ENCODE measurements around the gene FOXQ1.

GRCh38 chr6:1351381-1352008 is 39.6 kb downstream of the FOXQ1 start:
- TF ChIP-seq TAF1 (IDR thresholded peaks at IDR 0.05; ENCODE audit: low read depth, low read length) (no peak), POLR2A (IDR thresholded peaks at IDR 0.05; ENCODE audit: low read depth, low read length) (no peak), POLR2AphosphoS5 (IDR thresholded peaks at IDR 0.05; ENCODE audit: low read depth, low read length) (no peak), SPI1 (IDR thresholded peaks at IDR 0.05; ENCODE audit: low read depth, low read length) (no peak), POU2F2 (IDR thresholded peaks at IDR 0.05; ENCODE audit: low read depth, low read length) (no peak), PAX5 (IDR thresholded peaks at IDR 0.05; ENCODE audit: insufficient read depth, low read length, severe bottlenecking) (no peak)
